MM.1S (cell line): ENCODE measurements around the gene GDAP1L1.

Source experiments
- DNase-seq: peaks from one replicate; pipeline ENCODE4 v3.0.0-alpha.2; 2015
- H2AFZ ChIP-seq: fragments of 300-600 bp; sonication (generic); 2 replicates; pipeline ENCODE4 v1.6.0; 2016; ENCODE audit warnings: antibody characterized with exemption, low read length
- H3F3A ChIP-seq: fragments of 300-600 bp; sonication (generic); 2 replicates; pipeline ENCODE4 v1.6.1; 2016; ENCODE audit warnings: mild to moderate bottlenecking, antibody characterized with exemption, low read length, moderate library complexity, mixed read lengths; ENCODE audit not compliant: insufficient read depth
- H3K27ac ChIP-seq: fragments of 300-600 bp; sonication (generic); 2 replicates; pipeline ENCODE4 v1.5.1; 2016; ENCODE audit warnings: mild to moderate bottlenecking, low read length
- H3K27me3 ChIP-seq: fragments of 300-600 bp; sonication (generic); replicated peaks from 2 replicates; pipeline ENCODE4 v1.6.0; 2016; ENCODE audit warnings: low read length; ENCODE audit not compliant: insufficient read depth
- H3K36me3 ChIP-seq: fragments of 300-600 bp; sonication (generic); replicated peaks from 2 replicates; pipeline ENCODE4 v1.6.1; 2016; ENCODE audit warnings: mild to moderate bottlenecking, low read length, mixed read lengths; ENCODE audit not compliant: insufficient read depth
- H3K4me1 ChIP-seq: fragments of 300-600 bp; sonication (generic); 2 replicates; pipeline ENCODE4 v1.6.1; 2016; ENCODE audit warnings: low read length, mixed read lengths
- H3K4me2 ChIP-seq: fragments of 300-600 bp; sonication (generic); 2 replicates; pipeline ENCODE4 v1.6.0; 2016; ENCODE audit warnings: low read depth, low read length
- H3K4me3 ChIP-seq: fragments of 300-600 bp; sonication (generic); 2 replicates; pipeline ENCODE4 v1.5.1; 2016; ENCODE audit warnings: low read length, mixed read lengths
- H3K79me2 ChIP-seq: fragments of 300-600 bp; sonication (generic); 2 replicates; pipeline ENCODE4 v1.6.1; 2016; ENCODE audit warnings: mixed run types, low read length, mixed read lengths
- H3K9ac ChIP-seq: fragments of 300-600 bp; sonication (generic); 2 replicates; pipeline ENCODE4 v1.6.1; 2016; ENCODE audit warnings: low read length, mixed read lengths
- H3K9me2 ChIP-seq: fragments of 300-600 bp; sonication (generic); replicated peaks from 2 replicates; pipeline ENCODE4 v1.6.1; 2016; ENCODE audit warnings: mild to moderate bottlenecking, low read length, mixed read lengths; ENCODE audit not compliant: insufficient read depth
- H3K9me3 ChIP-seq: fragments of 300-600 bp; sonication (generic); replicated peaks from 2 replicates; pipeline ENCODE4 v1.6.1; 2016; ENCODE audit warnings: mild to moderate bottlenecking, low read length, mixed read lengths; ENCODE audit not compliant: insufficient read depth
- H4K20me1 ChIP-seq: fragments of 300-600 bp; sonication (generic); 2 replicates; pipeline ENCODE4 v1.6.1; 2016; ENCODE audit warnings: mild to moderate bottlenecking, low read length, moderate library complexity, mixed read lengths; ENCODE audit not compliant: insufficient read depth
- CTCF ChIP-seq: fragments of 300-600 bp; sonication (generic); IDR thresholded peaks from 2 replicates; pipeline ENCODE4 v1.5.1; 2016; ENCODE audit warnings: antibody characterized with exemption, low read length, mixed read lengths
- EZH2 ChIP-seq: fragments of 300-600 bp; sonication (generic); optimal IDR thresholded peaks from 2 replicates; pipeline ENCODE3; 2017; ENCODE audit warnings: low read depth, mild to moderate bottlenecking, antibody characterized with exemption, low read length, mixed read lengths
- EZH2phosphoT487 ChIP-seq: fragments of 300-600 bp; sonication (generic); IDR thresholded peaks from 2 replicates; pipeline ENCODE4 v1.6.1; 2018; ENCODE audit warnings: antibody characterized with exemption, low read length

GDAP1L1 gene

GRCh38 chr20:44306927-44307326 lies 59.8 kb downstream of the GDAP1L1 start:
- Histone ChIP-seq H3F3A (no peaks in the 10 kb centered on the region), H3K27ac (no peak overlapping the region), H3K4me3 (no peak overlapping the region), H3K36me3 (no peaks in the 10 kb centered on the region), H3K79me2 (peaks cover 26% of the 10 kb centered on the region), H3K9me2 (no peaks in the 10 kb centered on the region), H4K20me1 (no peaks in the 10 kb centered on the region), H3K9me3 (no peaks in the 10 kb centered on the region), H3K9ac (no peak overlapping the region), H3K4me1 (no peaks in the 10 kb centered on the region), H2AFZ (no peak overlapping the region), H3K4me2 (no peak overlapping the region), H3K27me3 (no peaks in the 10 kb centered on the region)
- no peak for TF ChIP-seq CTCF
- no peak for TF ChIP-seq EZH2phosphoT487
- TF ChIP-seq EZH2, result no peak
- no peak for DNase-seq

- Histone ChIP-seq H3K4me2 (peak overlapping the region; percentile 97), H3K9me2 (no peaks in the 10 kb centered on the region), H3K9me3 (no peaks in the 10 kb centered on the region), H3K27ac (peak overlapping the region; percentile 36; the same call in 1 of the 2 replicates), H3K79me2 (peaks cover 26% of the 10 kb centered on the region), H3K4me3 (peak overlapping the region; percentile 100), H3F3A (no peaks in the 10 kb centered on the region), H4K20me1 (no peaks in the 10 kb centered on the region), H3K9ac (peak overlapping the region; percentile 85), H3K4me1 (no peaks in the 10 kb centered on the region), H3K27me3 (no peaks in the 10 kb centered on the region), H2AFZ (peak overlapping the region; percentile 93), H3K36me3 (no peaks in the 10 kb centered on the region)
- no peak for DNase-seq
- TF ChIP-seq CTCF (no peak), EZH2 (no peak), EZH2phosphoT487 (no peak)
Observed at GRCh38 chr20:44309763-44310663, 62.9 kb downstream of the GDAP1L1 start.

GRCh38 chr20:44310664-44311639 lies 63.8 kb downstream of the GDAP1L1 start, which contains the start of gene FITM2:
TSS of gene FITM2 (minus strand) at chr20:44311202. CDS start at chr20:44311148, 54 bp downstream.
- no peak for TF ChIP-seq EZH2phosphoT487
- TF ChIP-seq CTCF, result peak; percentile 93
- Histone ChIP-seq H3F3A (no peaks in the 10 kb centered on the region), H3K4me3 (peak within 1 kb of the TSS; percentile 100), H4K20me1 (no peaks in the 10 kb centered on the region), H2AFZ (peak within 1 kb of the TSS; percentile 93), H3K27ac (peak within 1 kb of the TSS; percentile 36; the same call in 1 of the 2 replicates), H3K9me2 (no peaks in the 10 kb centered on the region), H3K79me2 (peaks cover 26% of the 10 kb centered on the region), H3K9ac (peak within 1 kb of the TSS; percentile 85), H3K27me3 (no peaks in the 10 kb centered on the region), H3K36me3 (no peaks in the 10 kb centered on the region), H3K4me2 (peak within 1 kb of the TSS; percentile 97), H3K9me3 (no peaks in the 10 kb centered on the region), H3K4me1 (no peaks in the 10 kb centered on the region)
- DNase-seq, result peak; percentile 97
